Activated CD8-positive, alpha-beta memory T cell treated with anti-CD3 and anti-CD28 coated beads, Interleukin-2, amount 50 U/mL, for 24 hours (primary cell): ENCODE results near the gene UBE2I.
"Not testable (repeated sequence)": the region's sequence is repeated elsewhere in the genome, so short reads cannot be mapped to it uniquely, and the experiment has no call there.

Source experiments
- DNase-seq: peaks from one replicate; pipeline ENCODE4 v3.0.0-alpha.2; 2020; ENCODE audit errors: extremely low read depth

Gene UBE2I

GRCh38 chr16:1293921-1294656, 15.3 kb upstream of the UBE2I start:
- DNase-seq: no peak

- no peak for DNase-seq
These were observed 14.0 kb upstream of the UBE2I start for GRCh38 chr16:1295465-1295864.

- not testable (repeated sequence) for DNase-seq
These were observed 12.8 kb upstream of the UBE2I start for GRCh38 chr16:1296688-1297017.

- DNase-seq: no peak
These were observed 12.3 kb upstream of the UBE2I start for GRCh38 chr16:1297018-1297696.

- no peak for DNase-seq
These were observed 11.0 kb upstream of the UBE2I start for GRCh38 chr16:1298406-1298805.

- DNase-seq: no peak
These were observed 10.2 kb upstream of the UBE2I start for GRCh38 chr16:1299012-1299867.

- DNase-seq: no peak
These were observed 9.6 kb upstream of the UBE2I start for GRCh38 chr16:1299868-1300203.

- DNase-seq: no peak
These were observed 8.6 kb upstream of the UBE2I start for GRCh38 chr16:1300664-1301476.

- no peak for DNase-seq
These were observed 7.9 kb upstream of the UBE2I start for GRCh38 chr16:1301562-1301961.

GRCh38 chr16:1305823-1306222, 3.6 kb upstream of the UBE2I start:
- no peak for DNase-seq

- no peak for DNase-seq
These were observed 3.1 kb upstream of the UBE2I start for GRCh38 chr16:1306334-1306733.

- no peak for DNase-seq
These were observed 1.1 kb upstream of the UBE2I start for GRCh38 chr16:1308036-1308976.

GRCh38 chr16:1309888-1310831, 724 bp downstream of the UBE2I start:
- no peak for DNase-seq

- DNase-seq: no peak
These were observed 1.4 kb downstream of the UBE2I start for GRCh38 chr16:1310832-1311200.

GRCh38 chr16:1311212-1311737, 1.8 kb downstream of the UBE2I start:
- DNase-seq: no peak

- no peak for DNase-seq
These were observed 2.5 kb downstream of the UBE2I start for GRCh38 chr16:1311738-1312466.

GRCh38 chr16:1312467-1312816, 3.0 kb downstream of the UBE2I start:
- DNase-seq: no peak

- no peak for DNase-seq
These were observed 3.5 kb downstream of the UBE2I start for GRCh38 chr16:1312903-1313302.
